ENCODE data around the gene PADI3.
A peak's percentile ranks its signal among the peaks of the same experiment; 100 is the strongest.

PADI3 gene

DNA sequence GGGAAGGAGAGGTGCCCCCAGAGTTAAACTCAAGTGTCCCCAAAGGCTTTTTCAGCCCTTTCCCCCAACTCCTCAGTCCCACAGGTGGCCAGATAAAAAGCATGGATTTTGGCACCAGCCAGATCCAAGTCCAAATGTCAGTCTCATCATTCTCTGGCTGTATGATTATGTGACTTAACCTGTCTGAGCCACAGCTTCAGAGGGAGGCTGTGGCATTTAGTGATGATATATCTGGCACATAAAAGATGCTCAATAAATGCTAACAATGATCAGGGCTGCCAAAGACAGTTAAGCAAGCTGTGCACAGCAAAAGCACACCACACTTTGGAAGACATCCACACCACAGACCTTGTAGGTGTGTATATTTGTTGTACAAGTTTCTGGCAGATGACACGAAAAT, 5.6 kb upstream of the PADI3 start:
- DNase-seq: no peak

DNA sequence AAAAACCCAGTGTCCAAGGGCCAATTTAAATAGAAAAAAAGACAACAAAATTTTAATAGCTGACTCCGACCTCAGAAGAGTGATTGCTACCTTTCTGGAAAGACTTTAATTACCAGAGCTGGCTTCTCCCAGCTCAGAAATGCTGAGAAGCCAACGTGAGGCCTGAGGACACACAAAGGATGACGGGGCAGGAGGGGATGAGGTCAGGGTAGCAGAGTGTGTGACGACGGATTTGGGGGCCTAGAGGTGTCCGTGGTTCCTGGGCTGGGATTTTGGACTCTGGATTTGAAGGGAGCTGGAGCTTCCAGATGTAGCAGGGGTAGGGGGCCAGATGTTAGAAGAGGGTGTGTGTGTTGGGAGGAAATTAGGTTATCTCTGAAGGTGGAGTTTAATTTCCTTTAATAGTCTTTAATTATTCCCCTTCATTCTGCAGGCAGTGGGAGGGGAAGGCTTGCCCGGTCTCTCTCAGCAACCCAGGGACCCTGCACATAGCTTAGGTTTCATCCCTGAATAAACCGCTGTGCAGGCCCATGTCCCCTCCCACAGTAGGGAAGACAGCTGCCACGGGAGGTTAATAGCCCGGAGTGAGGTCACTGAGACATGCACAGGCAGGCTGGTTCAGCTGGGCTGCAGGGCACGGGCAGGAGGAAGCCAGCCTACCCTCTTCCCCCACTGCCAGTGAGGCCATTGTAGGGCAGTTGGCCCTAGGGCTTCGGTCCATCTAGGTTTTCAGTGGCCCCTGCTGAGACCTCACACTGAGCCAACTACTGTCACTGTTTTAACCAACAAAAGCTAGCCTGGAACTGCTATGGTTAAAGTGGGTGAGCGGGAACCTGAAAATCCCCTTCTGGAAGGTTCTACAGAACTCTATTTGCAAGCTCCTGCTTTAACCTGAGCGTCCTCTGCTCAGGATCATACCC, 3.8 kb upstream of the PADI3 start:
- DNase-seq: no peak

- DNase-seq: no peak
These were observed 3.0 kb upstream of the PADI3 start for GRCh38 chr1:17245816-17246325.

DNA sequence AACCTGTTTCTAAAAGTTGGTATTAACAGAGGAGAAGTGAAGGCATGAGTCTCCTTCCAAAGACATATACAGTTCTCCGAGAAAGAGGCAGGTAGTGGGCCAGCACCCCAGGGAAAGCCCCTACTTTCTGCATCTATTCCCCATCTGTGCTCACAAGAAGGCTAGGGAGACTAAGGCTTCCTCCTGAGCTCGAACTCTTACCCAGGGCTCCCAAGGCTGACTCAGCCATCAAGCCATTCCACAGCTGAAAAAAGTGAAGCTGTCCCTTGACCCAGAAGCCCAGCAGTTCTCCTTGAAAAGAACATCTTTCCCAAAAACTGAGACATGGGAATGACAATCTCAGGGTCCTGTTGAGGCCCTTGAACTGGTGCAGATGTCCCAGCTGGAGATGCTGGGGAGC, 1.9 kb upstream of the PADI3 start:
- no peak for DNase-seq

- peak; percentile 11 for DNase-seq
These were observed 1.7 kb downstream of the PADI3 start for GRCh38 chr1:17250601-17251000.

GRCh38 chr1:17251246-17251645, 2.3 kb downstream of the PADI3 start:
- DNase-seq: no peak

GRCh38 chr1:17251701-17252376, 2.9 kb downstream of the PADI3 start:
- DNase-seq: no peak

DNA sequence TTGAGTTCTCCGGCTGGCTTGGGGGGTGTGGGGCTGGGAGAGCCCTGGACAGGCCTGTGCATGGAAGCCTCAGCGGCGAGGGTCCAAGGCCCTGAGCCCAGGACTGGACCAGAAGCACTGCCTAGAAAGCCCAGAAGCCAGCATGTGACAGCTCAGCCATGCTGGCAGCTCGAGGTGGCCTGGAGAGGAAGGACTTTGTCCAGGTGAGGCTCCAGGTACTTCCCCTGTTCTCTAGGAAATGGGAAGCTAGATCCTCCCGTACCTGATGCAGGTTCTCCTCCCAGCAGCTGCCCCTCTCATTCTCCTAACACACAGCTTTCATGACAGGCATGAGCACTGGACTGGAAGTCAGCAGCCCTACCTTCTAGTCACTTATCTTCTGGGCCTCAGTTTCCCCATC, 6.4 kb downstream of the PADI3 start:
- DNase-seq: no peak

DNA sequence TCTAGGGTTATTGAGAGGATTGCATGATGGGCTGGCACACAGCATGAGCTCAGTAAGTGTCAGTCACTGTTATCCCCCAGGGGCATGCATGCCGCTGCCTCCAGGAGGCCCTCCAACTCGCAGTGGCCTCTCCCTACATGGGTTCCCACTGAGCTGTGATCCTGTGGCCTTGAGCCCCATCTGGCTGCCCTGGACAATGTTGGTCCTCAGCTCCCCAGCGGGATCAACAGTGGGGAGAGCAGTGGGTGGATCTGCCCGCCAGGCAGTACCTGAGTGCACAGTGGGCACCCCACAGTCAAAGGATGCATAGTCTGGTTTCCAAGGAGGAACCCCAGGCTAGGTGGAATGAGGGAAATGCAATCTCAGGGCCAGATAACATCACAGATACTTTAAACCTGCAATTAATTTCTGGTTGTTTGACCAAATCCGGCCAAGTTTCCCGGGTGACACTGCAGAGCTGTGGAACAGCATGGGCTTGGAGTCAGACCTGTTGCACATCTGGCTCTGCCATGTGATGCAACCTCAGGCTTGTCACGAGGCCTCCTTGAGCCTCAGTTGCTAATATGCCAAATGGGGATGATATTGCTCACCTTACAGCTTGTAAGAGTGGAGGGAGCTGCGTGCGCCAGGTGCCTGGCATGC, 9.3 kb downstream of the PADI3 start:
- no peak for DNase-seq

- no peak for DNase-seq
These were observed 9.8 kb downstream of the PADI3 start for GRCh38 chr1:17258758-17259130.

GRCh38 chr1:17259233-17259873, 10.5 kb downstream of the PADI3 start:
- DNase-seq: no peak

- DNase-seq: no peak
These were observed 11.4 kb downstream of the PADI3 start for GRCh38 chr1:17260264-17260663.

GRCh38 chr1:17260738-17261137, 11.8 kb downstream of the PADI3 start:
- DNase-seq: no peak

DNA sequence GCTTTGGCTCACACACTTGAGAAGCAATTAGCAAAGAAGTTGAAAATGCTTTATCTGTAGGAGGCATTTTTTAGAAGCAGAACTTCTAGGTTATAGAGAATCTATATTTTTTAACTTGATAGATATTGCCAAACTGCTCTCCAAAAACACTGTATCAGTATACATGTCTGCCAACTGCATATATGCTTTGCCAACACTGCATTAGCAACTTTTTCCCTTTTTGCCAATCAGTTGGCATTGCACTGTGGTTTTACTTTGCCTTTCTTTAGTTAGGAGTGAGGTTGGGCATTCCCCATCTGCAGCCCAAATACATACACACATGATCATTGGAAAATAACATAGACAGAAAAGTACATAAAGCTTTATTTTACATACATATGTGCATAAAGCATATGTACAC, 15.0 kb downstream of the PADI3 start:
- no peak for DNase-seq

DNA sequence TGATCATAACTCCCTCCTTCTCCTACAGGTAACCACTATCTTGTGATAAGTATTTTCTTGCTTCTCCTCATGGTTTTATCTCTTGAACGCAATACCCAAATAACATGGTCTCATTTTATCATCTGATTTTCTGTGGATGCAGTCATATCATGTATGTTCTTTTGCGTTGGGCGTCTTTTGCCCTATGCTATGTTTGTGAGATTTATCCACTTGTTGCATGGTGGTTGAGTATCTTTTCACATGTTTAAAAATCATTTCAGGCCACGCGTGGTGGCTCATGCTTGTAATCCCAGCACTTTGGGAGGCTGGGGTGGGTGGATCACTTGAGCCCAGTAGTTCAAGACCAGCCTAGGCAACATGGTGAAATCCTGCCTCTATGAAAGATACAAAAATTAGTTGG, 15.6 kb downstream of the PADI3 start:
- DNase-seq: no peak

DNA sequence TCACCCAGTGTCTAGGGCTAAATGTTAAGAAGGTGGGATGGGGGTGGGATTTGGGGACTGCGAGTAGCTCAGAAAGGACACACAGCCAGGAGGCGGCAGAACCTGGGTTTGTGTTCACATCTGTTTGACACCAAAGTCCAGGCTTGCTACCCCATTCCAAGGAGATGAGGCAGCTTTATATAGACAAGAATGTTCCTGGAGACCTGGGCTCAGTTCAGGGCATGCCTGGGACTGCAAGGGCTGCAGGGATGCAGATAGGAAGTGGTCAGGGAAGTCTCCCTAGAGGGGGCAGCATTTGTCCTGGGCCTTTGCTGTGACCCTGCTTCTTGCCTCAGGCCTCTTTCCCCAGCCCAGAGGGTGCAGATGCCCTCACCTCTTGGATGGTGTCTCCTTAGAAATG, 16.3 kb downstream of the PADI3 start:
- DNase-seq: no peak

GRCh38 chr1:17265950-17266349, 17.1 kb downstream of the PADI3 start:
- no peak for DNase-seq

GRCh38 chr1:17270891-17271765, 22.2 kb downstream of the PADI3 start:
- no peak for DNase-seq

DNA sequence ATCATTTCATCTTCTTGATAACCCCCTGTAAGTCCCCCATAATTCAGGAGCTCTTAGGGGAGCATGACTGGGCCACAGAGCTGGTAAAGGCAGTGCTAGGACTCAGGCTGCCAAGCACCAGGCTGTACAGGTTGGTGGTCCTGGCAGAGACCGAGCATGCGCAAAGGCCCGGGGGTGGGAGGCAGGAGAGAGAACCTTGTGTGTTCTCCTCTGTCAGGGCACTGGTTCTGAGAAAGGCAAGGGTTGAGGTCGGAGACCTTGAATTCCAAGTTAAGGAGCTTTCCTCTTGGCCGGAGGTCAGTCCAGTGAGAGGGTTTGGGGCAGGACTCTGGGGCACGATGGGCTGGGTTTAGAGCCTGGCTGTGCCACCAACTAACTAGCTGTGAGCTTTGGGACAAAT, 23.2 kb downstream of the PADI3 start:
- no peak for DNase-seq

DNA sequence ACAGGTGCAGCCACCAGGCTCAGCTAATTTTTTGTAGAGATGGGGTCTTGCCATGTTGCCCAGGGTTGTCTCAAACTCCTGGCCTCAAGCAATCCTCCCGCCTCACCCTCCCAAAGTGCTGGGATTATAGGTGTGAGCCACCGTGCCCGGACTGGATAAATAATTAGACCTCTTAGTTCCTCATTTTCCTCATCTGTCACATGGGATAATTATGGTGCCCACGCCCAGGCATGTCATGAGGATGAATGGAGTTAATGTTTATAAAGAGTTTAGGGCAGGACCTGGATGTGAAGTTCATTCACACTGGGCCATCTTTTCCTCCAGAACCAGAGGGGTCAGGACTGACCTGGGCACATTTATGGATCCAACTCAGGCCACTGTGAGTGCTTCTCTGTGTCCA, 23.7 kb downstream of the PADI3 start:
- no peak for DNase-seq

DNA sequence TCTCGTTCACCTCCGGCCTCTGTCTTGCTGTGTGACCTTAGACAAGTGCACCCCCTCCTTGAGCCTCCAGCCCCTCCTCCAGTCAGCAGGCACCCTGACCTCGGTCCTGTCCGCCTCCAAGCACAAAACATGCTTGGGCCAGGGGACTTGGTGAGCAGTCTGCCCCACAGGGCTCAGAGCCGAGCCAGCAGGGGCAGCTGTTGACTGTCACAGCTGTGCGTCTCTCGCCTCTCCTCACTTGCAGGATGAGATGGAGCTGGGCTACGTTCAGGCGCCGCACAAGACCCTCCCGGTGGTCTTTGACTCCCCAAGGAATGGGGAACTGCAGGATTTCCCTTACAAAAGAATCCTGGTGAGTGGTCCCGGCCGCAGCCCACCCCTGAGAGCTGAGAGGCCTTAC, 24.2 kb downstream of the PADI3 start:
- DNase-seq: no peak
